GM08714 (cell line): Measurements from ENCODE around the gene THSD4.

Source experiments
- H3K4me3 ChIP-seq: fragments of 200-500 bp; sonication (Bioruptor generic); 2 replicates; pipeline ENCODE4 v1.5.1; 2014; ENCODE audit warnings: mild to moderate bottlenecking, low read length, inconsistent platforms
- ZNF274 ChIP-seq: IDR thresholded peaks from 2 replicates; pipeline ENCODE4 v1.6.1; 2012; ENCODE audit warnings: mild to moderate bottlenecking, low read depth, low read length

The THSD4 gene

GRCh38 chr15:71822890-71823630 is 707.8 kb downstream of the THSD4 start:
- TF ChIP-seq ZNF274 = no peak
- no peak overlapping the region for H3K4me3 ChIP-seq

GRCh38 chr15:71823801-71824200 is 708.5 kb downstream of the THSD4 start:
- no peak for TF ChIP-seq ZNF274
- H3K4me3 ChIP-seq = no peak overlapping the region

DNA sequence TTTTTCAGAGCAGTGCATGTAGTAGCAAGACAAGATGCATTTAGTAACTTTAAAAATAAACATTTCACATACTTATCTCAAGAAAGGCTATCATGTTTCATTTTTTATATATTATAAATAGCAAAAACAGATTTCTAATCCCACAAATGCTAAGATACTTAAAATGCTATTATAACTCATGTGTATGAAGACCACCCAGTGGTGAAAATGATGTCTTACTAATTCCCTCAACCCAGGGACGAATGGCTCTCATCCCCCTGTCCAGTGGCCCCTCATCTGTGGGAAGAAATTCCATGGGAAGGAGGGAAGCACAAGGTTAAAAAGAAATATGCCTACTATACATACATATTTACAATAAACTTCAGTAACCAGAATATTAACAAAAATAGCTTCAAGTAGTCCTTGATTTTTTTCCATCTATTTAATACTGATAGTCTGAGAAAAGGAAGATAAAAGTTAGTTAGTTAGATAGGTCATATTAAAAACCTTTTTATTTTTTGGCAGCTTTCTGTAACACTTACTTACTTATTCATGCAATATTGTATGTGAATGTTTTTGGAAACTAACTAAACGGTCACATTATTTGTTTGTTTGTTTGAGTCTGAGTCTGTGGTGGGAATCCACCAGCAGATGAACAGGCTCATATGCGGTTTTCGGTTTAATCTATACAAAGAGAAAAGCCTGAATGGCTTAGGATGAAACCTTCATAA is 709.9 kb downstream of the THSD4 start:
- TF ChIP-seq ZNF274 = no peak
- H3K4me3 ChIP-seq = no peak overlapping the region

- TF ChIP-seq ZNF274 = no peak
- no peak overlapping the region for H3K4me3 ChIP-seq
Measured at GRCh38 chr15:71826196-71826595, 710.9 kb downstream of the THSD4 start.

- no peak for TF ChIP-seq ZNF274
- no peak overlapping the region for H3K4me3 ChIP-seq
Measured at GRCh38 chr15:71830981-71831380, 715.7 kb downstream of the THSD4 start.
